Erythroblast (primary cell): ENCODE measurements around the gene SMPX.

Experiments used
- DNase-seq, 2 experiments: peaks; one replicate each; lab custom pipeline; 2025; lab: John Stamatoyannopoulos, UW
- GATA1 ChIP-seq: IDR thresholded peaks from 2 replicates; pipeline ENCODE4 v1.6.1; 2011; ENCODE audit warnings: low read depth, mild to moderate bottlenecking, control low read depth, low read length, moderate library complexity
- POLR2A ChIP-seq: IDR thresholded peaks from 2 replicates; pipeline ENCODE4 v1.6.1; 2011; ENCODE audit warnings: mild to moderate bottlenecking, low read length

SMPX gene

DNA sequence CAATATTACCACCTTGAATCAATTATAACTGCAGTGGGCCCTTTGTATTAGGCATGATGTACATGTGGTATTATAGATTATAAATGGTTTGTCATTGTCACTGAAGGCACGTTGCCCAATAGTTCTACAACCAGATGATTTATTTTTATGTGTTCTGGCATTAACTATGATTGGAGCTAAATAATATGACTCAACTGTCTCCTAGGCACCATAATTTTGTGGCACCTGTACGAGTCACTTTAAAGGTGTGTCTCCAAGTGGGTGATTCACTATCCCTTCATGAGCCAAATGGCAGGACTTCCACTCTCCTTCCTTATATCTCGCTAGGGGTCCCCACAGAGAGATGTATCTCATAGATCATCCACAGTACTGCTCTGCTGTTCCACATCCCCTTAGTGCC lies 6.1 kb upstream of the SMPX start:
- DNase-seq = no peak
- no peak for TF ChIP-seq POLR2A
- no peak for TF ChIP-seq GATA1

DNA sequence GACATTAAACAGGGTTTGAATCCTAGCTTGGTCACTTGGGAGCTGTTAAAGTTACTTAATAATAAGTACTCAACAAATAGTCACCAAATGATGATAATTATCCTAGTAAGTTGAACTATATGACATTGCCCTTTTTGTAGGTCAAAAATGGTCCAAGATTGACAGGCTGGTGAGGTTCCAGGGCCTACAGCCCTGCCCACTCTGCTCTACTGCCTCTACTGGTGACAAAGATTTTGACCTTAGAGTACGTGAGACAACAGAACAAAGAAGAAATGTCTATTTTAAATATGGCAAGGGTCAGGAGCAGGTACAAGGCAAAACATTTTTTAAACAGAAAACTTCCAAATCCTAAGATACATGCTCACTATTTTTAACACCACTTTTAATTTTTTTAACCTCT lies 572 bp upstream of the SMPX start:
- DNase-seq = no peak

DNA sequence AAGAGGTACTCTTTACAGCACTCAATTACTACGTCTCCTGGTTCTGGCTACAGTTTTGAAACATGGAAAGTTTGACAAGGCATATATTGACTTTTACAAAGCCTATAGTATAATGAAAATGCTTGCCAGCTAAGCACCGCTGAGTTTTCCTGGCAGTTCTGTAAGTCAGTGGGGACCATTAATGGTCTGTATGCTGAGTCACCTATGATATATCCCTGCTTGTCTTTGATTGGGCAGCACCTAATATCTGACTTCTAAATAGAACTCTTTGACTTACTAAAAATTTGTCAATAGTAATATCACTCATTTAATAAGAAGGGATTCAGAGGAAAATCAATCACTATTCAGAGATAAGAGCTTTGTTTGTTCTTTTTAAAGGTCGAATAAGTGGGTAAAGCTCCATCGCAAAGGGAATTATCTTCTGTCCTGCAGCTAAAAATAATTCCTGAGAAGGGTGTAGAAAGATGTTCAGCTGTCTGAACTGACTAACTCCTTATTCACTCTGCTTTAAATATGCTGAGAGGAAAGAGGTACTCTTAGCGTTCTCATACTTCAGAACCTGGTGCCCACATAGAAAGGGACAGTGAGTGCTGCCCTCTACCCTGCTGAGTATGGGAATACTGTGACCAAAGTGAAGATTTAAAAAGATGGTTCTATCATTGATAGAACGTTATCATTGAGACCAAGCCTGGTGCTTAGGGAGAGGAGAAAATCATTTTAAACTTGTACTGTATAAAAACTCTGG lies 959 bp downstream of the SMPX start:
- TF ChIP-seq POLR2A = no peak
- no peak for TF ChIP-seq GATA1
- no peak for DNase-seq

More for the DNA sequence above, 572 bp upstream of the SMPX start:
- TF ChIP-seq POLR2A = no peak

DNA sequence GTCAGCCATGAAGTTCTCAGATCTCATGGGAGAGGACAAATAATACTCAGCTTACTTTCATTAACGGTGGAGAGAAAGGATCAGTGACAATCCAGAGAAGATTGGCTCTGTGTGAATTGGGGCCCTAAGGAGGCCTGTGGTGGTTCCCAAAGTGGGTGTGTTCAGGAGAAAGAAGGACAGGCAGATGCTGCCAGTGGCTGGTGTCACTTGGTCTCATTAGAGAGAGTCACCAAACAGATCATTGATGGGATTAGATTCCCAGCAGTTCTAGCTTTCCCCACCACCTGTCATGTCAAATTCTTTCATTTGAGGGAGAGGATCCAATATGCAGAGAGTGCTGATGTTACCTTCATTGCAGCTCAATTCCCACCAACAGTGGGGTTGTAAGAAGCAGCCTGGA lies 8.0 kb downstream of the SMPX start:
- TF ChIP-seq POLR2A (no peak), GATA1 (no peak)
- no peak for DNase-seq

DNA sequence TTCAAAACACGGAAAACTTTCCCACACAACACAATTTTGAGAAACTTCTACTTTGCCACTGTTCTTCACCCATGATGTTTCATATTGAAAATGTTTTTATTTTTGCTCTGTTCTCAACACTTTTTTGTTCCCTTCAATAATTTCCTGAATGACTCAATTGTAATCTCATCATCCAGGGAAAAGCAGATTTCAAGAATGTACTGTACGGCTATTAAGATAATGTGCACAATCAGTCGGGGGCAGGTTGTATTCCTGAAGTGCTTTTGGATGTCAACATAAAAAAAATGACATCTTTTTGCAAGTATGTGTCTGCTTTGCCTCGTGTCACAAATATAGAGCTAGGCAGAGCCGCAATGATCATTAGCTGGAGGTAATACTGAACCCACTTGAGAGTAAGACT lies 9.7 kb downstream of the SMPX start:
- TF ChIP-seq POLR2A = no peak
- no peak for TF ChIP-seq GATA1
- DNase-seq = no peak

DNA sequence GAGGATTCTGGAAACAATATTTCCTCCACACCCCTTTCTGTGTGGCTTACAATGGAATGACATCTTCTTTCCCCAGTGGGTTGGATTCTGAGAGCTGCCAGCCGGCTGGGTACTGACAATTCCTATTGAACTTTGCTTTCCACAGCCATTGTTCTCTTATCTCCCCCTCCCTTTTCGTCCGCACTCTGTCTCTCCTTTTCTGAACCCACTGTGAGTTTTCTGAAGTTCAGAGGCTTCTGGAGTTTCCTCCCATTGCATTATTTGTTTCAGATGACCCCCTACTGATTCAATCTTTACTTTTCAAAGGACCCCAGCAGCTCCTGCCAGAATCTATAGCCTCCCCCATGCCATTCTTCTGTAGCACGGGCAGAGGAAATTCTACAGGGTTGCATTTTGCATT lies 10.4 kb downstream of the SMPX start:
- TF ChIP-seq GATA1 = no peak
- no peak for TF ChIP-seq POLR2A
- DNase-seq = no peak

DNA sequence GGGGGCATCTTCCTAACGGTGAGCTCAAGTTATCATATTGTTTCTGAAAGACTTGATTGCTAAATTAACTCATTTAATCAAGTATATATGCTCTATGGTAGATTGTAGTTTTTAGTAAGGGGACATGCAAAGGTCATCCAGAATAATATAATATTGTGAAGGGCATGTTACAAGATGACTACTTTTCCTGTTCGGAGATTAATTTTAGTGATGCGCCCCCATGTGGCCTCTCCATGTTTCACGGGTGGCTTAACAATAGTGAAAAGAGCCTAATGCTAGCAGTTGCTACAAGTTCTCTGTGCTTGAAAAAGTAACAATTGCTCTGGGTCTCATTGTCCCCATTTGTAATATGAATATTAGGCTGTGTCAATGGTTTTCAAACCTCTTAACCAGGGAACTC lies 12.2 kb downstream of the SMPX start:
- peak; percentile 1 to 26 for DNase-seq
- TF ChIP-seq POLR2A (no peak), GATA1 (no peak)

DNA sequence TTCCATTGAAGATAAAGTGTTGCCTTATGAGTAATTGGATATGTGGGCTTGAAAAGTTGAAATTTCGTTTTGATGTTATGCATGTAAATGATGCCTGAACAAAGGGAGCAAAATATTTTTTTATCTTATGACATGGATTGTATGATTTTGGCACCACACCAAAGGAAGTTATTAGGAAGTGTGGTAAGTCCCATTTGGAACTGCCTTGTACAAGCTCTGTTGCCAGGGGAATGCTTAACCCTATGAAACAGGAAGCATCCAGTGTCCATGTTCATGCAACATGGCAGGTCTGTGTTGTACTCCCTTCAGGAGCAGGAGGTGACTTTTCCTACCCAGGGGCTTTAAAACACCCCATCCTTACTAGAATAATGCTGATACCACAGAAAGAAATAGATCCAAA lies 13.2 kb downstream of the SMPX start:
- no peak for DNase-seq
- TF ChIP-seq POLR2A (no peak), GATA1 (no peak)

DNA sequence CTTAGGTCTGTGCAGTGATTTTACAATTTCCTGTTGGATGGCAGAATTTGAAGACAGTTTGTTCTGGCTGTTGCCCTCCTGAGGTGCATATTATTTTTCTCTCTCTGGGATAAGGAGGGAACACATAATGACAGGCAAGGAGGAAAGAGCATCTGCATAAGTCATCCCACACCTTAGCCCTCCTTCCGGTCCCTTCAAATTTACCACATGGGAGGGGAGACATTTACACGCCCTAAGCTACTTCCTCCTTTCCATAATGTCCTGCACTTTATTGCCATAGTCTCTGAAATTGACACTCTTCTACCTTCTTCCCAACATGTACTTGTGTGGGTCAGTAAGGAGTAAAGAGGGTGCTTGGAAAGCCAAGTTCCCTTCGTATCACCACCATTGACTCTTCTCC lies 13.9 kb downstream of the SMPX start:
- TF ChIP-seq GATA1 (no peak), POLR2A (no peak)
- DNase-seq = no peak

DNA sequence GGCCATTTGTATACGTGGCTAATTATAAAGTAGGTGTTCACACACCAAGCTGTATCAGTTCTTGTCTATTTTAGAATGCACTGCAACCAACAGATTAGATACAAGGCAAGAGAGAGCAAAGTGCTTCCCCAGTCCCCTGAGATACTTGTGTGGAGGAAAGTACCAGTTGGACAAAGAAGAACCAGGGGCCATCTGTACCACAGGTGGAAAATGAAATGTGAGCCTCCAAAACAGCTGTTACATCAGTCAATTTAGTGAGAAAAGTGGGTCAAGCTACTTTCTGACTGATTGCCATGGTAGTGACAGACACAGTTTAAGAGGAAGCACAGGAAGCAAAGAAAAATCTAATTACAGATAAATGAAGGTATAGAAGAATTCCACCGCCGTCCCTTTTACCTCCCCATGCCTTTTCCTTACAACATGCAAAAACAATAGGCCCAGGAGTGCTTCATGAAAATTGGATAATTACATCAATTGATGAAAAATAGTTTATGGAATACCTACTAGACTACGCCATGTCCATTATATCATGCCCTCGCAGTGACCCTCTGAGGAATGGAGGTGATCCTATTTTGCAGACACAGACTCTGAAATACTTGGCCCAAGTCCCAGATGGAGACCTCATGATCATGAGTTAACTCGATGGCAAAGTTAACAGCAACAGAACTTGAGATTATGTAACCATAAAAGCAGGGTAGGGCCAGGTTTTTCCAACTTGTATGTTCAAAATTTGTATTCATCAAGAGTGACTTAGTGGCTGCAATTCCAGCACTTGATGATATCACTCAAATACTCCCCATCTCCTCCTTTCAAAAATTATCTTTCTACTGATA lies 15.8 kb downstream of the SMPX start:
- no peak for DNase-seq
- TF ChIP-seq POLR2A (no peak), GATA1 (no peak)

DNA sequence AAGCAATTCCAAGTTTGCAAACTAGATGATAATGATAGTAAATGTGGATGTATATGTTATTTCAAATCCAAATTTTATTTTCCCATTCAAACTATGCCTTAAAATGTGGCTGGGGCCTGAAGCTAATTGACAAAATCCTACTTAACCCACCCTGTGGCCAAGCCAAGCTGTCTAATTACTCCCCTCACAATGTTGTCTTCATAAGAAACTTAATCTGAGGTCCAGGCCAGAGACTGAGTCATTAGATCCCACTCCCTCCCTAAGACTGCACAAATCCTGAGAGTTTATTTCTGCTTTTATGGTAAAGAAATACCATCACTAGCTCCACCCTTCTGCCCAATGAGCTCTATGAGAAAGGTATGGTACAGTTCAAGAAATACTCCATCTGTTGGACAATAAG lies 16.6 kb downstream of the SMPX start:
- no peak for DNase-seq
- TF ChIP-seq POLR2A (no peak), GATA1 (no peak)

DNA sequence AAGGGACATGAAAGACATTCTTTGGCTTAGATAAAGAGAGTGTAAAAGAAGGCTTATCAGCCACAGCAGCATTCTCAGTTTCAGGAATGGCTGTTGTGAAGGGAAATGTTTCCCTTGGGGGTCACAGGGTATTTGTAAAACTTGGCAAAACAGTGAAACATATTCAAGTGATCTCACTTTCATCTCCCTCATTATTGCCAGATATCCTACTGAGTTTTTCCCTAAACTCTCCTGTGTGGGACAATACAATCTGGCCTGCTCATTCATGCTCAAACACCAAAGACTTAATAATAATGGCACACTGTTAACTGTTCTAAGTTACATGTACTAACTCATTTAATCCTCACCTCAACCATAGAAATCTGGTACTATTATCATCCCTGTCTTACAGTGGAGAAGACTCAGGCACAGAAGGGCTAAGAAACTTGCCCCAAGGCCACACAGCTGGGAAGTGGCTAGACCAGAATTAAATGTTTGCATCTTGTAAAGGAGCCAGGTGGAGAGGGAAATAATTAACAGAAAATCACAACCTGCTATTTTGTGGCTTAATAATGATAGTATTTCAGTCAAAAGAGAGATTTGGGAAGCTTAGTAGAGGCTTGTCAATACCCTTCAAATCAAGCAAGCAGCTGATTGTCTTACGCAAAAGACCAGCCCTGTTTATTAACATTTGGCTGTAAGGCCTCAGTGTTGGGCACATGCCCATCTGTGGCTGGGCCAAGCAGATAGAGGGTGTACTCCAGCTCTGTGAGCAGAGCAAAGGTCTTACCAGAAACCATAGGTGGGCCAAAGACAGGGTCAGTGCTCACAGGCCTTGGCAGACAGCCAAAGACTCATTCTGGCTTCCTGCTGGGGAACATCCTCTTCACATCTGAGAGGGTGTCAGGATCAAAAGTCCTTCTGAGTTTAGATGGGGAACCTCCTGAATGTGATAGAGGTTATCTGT lies 17.3 kb downstream of the SMPX start:
- no peak for TF ChIP-seq GATA1
- no peak for TF ChIP-seq POLR2A
- no peak for DNase-seq

DNA sequence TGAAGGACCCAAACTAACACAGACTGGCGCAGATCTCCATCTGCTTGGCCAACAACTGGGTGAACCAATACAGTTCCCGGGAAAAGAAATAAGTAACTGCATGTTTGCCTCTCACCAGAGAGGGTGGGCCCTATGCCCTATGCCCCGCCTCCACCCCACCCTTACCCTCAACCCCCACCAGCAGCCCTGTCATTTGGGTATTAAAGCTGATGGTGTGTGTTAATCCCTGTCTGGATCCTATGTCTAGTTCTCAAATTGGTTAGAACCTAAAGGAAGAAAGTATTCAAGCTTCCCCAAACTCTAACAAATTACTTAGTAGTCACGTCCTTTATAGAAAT lies 19.0 kb downstream of the SMPX start:
- TF ChIP-seq POLR2A (no peak), GATA1 (no peak)

More for the DNA sequence above, 19.0 kb downstream of the SMPX start:
- no peak for DNase-seq
